GM12864 (cell line): ENCODE measurements around the gene TSKU.

Source experiments
- DNase-seq: peaks from one replicate; pipeline ENCODE4 v3.0.0-alpha.2; 2011; ENCODE audit warnings: low read depth
- H3K4me3 ChIP-seq: 2 replicates; pipeline ENCODE4 v1.5.1; 2011; ENCODE audit warnings: mild to moderate bottlenecking, low read depth, low read length, control low read depth
- TF ChIP-seq, protein P1 (sequence below): IDR thresholded peaks from 2 replicates; pipeline ENCODE4 v1.5.1; 2011; ENCODE audit warnings: low read depth, mild to moderate bottlenecking, moderate library complexity, low read length, control low read depth, inconsistent platforms; ENCODE audit errors: missing control alignments

The TSKU gene

DNA sequence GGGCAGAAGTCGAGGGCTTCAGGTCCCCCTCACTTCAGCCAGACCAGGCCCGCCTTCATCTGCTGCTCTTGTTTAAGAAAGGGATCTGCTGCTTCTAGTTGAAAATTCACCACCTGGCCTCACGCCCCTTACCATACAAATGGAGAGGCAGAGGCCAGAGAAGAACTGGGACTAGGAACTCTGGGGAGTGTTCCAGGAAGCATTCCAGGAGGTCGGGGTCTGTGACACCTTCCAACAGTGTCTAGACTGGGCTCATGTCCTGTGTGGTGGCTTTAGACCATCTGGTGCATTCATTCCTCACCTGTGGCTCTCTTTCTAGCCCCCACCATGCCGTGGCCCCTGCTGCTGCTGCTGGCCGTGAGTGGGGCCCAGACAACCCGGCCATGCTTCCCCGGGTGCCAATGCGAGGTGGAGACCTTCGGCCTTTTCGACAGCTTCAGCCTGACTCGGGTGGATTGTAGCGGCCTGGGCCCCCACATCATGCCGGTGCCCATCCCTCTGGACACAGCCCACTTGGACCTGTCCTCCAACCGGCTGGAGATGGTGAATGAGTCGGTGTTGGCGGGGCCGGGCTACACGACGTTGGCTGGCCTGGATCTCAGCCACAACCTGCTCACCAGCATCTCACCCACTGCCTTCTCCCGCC, 12.3 kb downstream of the TSKU start:
- no peak overlapping the region for H3K4me3 ChIP-seq
- DNase-seq = no peak
- TF ChIP-seq, protein P1, sequence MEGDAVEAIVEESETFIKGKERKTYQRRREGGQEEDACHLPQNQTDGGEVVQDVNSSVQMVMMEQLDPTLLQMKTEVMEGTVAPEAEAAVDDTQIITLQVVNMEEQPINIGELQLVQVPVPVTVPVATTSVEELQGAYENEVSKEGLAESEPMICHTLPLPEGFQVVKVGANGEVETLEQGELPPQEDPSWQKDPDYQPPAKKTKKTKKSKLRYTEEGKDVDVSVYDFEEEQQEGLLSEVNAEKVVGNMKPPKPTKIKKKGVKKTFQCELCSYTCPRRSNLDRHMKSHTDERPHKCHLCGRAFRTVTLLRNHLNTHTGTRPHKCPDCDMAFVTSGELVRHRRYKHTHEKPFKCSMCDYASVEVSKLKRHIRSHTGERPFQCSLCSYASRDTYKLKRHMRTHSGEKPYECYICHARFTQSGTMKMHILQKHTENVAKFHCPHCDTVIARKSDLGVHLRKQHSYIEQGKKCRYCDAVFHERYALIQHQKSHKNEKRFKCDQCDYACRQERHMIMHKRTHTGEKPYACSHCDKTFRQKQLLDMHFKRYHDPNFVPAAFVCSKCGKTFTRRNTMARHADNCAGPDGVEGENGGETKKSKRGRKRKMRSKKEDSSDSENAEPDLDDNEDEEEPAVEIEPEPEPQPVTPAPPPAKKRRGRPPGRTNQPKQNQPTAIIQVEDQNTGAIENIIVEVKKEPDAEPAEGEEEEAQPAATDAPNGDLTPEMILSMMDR = no peak

DNA sequence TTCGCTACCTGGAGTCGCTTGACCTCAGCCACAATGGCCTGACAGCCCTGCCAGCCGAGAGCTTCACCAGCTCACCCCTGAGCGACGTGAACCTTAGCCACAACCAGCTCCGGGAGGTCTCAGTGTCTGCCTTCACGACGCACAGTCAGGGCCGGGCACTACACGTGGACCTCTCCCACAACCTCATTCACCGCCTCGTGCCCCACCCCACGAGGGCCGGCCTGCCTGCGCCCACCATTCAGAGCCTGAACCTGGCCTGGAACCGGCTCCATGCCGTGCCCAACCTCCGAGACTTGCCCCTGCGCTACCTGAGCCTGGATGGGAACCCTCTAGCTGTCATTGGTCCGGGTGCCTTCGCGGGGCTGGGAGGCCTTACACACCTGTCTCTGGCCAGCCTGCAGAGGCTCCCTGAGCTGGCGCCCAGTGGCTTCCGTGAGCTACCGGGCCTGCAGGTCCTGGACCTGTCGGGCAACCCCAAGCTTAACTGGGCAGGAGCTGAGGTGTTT, 12.8 kb downstream of the TSKU start:
- no peak for DNase-seq
- H3K4me3 ChIP-seq = no peak overlapping the region
- TF ChIP-seq, protein P1 = no peak

- DNase-seq = no peak
- H3K4me3 ChIP-seq = no peak overlapping the region
- TF ChIP-seq, protein P1 = no peak
These were observed 13.5 kb downstream of the TSKU start for GRCh38 chr11:76796511-76797198.

- TF ChIP-seq, protein P1 = no peak
- no peak overlapping the region for H3K4me3 ChIP-seq
- no peak for DNase-seq
These were observed 14.4 kb downstream of the TSKU start for GRCh38 chr11:76797341-76798201.

DNA sequence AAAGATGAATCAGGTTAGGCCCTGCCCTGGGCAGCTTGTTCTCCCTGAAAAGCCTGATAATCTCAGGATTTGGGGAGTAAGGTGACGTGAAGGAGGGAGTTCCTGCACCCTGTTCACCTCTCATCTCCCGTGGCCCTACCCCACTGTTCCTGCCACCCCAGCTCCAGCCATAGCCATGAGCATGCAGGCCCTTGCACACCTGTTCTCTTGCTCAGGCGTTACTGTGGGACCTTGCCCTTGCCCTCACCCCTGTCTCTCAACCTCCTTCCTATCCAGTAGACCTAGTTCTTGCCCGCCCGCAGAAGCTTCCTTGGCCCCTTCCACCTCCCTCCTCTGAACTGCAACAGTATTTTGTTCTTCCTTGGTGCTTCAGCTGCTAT, 15.0 kb downstream of the TSKU start:
- no peak for DNase-seq
- H3K4me3 ChIP-seq = no peak overlapping the region
- TF ChIP-seq, protein P1 = no peak

DNA sequence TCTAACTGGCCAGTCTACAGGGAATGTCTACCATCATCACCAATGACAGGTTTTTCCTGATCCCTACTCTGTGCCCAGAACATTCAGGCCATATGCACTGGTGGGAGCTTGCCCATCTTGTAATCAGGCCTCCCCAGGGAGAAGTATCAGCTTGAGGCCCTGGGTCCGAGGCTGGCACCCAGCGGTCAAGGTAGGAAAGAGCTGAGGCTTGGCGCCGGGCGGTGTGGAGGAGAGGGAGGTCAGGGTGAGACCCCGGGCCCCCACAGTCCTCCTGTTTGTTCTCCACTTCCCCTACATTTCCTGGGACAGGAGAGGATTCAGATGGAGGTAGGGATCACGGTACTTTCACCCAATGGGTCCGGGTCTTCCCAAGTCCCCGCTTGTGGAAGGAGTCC, 15.5 kb downstream of the TSKU start:
- no peak overlapping the region for H3K4me3 ChIP-seq
- DNase-seq = no peak
- TF ChIP-seq, protein P1 = no peak
